Neural cell (in vitro differentiated cells): Measurements from ENCODE around the gene PFDN6. TPM values are rescaled to one million over a fixed set of nuclear protein-coding genes. Genes with fewer than 3 reads are reported as not detected.
A peak's percentile ranks its signal among the peaks of the same experiment; 100 is the strongest.

Experiments used
- H2AFZ ChIP-seq: fragments of 200-600, 300-800 bp; sonication (generic), shearing (Covaris generic); 2 replicates; pipeline ENCODE4 v1.6.0; 2014; ENCODE audit warnings: low read depth, mild to moderate bottlenecking, antibody characterized with exemption, low read length, moderate library complexity
- H3F3A ChIP-seq: fragments of 200-600 bp; shearing (Covaris generic); 2 replicates; pipeline ENCODE4 v1.6.1; 2016; ENCODE audit warnings: mild to moderate bottlenecking, moderate library complexity, mixed read lengths, antibody characterized with exemption, low read length; ENCODE audit not compliant: insufficient read depth, poor library complexity, severe bottlenecking
- H3K27ac ChIP-seq: fragments of 200-600, 300-800 bp; sonication (generic), shearing (Covaris generic); 2 replicates; pipeline ENCODE4 v1.5.1; 2014; ENCODE audit warnings: mild to moderate bottlenecking, low read length, moderate library complexity
- H3K27me3 ChIP-seq: fragments of 300-800, 200-600 bp; sonication (generic), shearing (Covaris generic); 2 replicates; pipeline ENCODE4 v1.6.0; 2014; ENCODE audit warnings: mild to moderate bottlenecking, low read depth, low read length, moderate library complexity; ENCODE audit not compliant: insufficient read depth
- H3K36me3 ChIP-seq: fragments of 300-800, 200-600 bp; sonication (generic), shearing (Covaris generic); 2 replicates; pipeline ENCODE4 v1.5.1; 2014; ENCODE audit warnings: mild to moderate bottlenecking, antibody characterized with exemption, low read length, moderate library complexity; ENCODE audit not compliant: insufficient read depth
- H3K4me2 ChIP-seq: fragments of 300-800, 200-600 bp; sonication (generic), shearing (Covaris generic); 2 replicates; pipeline ENCODE4 v1.6.0; 2014; ENCODE audit warnings: mild to moderate bottlenecking, low read length
- H3K4me3 ChIP-seq: fragments of 300-800, 200-600 bp; sonication (generic), shearing (Covaris generic); 2 replicates; pipeline ENCODE4 v1.5.1; 2014; ENCODE audit warnings: mild to moderate bottlenecking, low read length, moderate library complexity
- H3K79me2 ChIP-seq: fragments of 200-600 bp; shearing (Covaris generic); replicated peaks from 2 replicates; pipeline ENCODE4 v1.6.0; 2014; ENCODE audit warnings: mild to moderate bottlenecking, low read length, moderate library complexity; ENCODE audit not compliant: insufficient read depth
- H3K9ac ChIP-seq: fragments of 300-800, 200-600 bp; sonication (generic), shearing (Covaris generic); 2 replicates; pipeline ENCODE4 v1.6.1; 2016; ENCODE audit warnings: mild to moderate bottlenecking, low read length, mixed read lengths
- H3K9me2 ChIP-seq: fragments of 200-600 bp; shearing (Covaris generic); 2 replicates; pipeline ENCODE4 v1.6.1; 2016; ENCODE audit warnings: mild to moderate bottlenecking, low read length, mixed read lengths; ENCODE audit not compliant: insufficient read depth
- H3K9me3 ChIP-seq: fragments of 200-600, 300-800 bp; sonication (generic), shearing (Covaris generic); 2 replicates; pipeline ENCODE4 v1.6.1; 2016; ENCODE audit warnings: mild to moderate bottlenecking, mixed run types, low read length, moderate library complexity, mixed read lengths
- H4K20me1 ChIP-seq: fragments of 200-600 bp; shearing (Covaris generic); 2 replicates; pipeline ENCODE4 v1.6.1; 2016; ENCODE audit warnings: mild to moderate bottlenecking, mixed run types; ENCODE audit not compliant: insufficient read depth
- EP300 ChIP-seq: fragments of 450-650 bp; conservative IDR thresholded peaks from 2 replicates; pipeline ENCODE4 v1.6.1; 2014; ENCODE audit warnings: antibody characterized with exemption, mild to moderate bottlenecking, moderate library complexity; ENCODE audit not compliant: poor library complexity, severe bottlenecking
- EZH2 ChIP-seq: fragments of 200-600, 300-800 bp; shearing (Covaris generic), sonication (generic); IDR thresholded peaks from 2 replicates; pipeline ENCODE4 v1.6.1; 2014; ENCODE audit warnings: antibody characterized with exemption, low read length, borderline replicate concordance, mild to moderate bottlenecking; ENCODE audit not compliant: insufficient read depth, poor library complexity, severe bottlenecking
- MXI1 ChIP-seq: fragments of 450-650 bp; conservative IDR thresholded peaks from 2 replicates; pipeline ENCODE4 v1.6.1; 2014; ENCODE audit warnings: antibody characterized with exemption, mild to moderate bottlenecking; ENCODE audit not compliant: poor library complexity, severe bottlenecking
- POLR2AphosphoS5 ChIP-seq: IDR thresholded peaks from 2 replicates; pipeline ENCODE4 v1.6.1; 2012
- RAD21 ChIP-seq: fragments of 450-650 bp; conservative IDR thresholded peaks from 2 replicates; pipeline ENCODE4 v1.6.1; 2014; ENCODE audit warnings: antibody characterized with exemption, mild to moderate bottlenecking, moderate library complexity
- REST ChIP-seq: IDR thresholded peaks from 2 replicates; pipeline ENCODE4 v1.6.1; 2012; ENCODE audit warnings: borderline replicate concordance
- SMC3 ChIP-seq: fragments of 450-650 bp; conservative IDR thresholded peaks from 2 replicates; pipeline ENCODE4 v1.6.1; 2014; ENCODE audit warnings: antibody characterized with exemption, mild to moderate bottlenecking, moderate library complexity; ENCODE audit not compliant: poor library complexity
- TAF1 ChIP-seq: IDR thresholded peaks from 2 replicates; pipeline ENCODE4 v1.6.1; 2012; ENCODE audit warnings: low read depth
- polyA plus RNA-seq: library from polyadenylated mRNA; depleted of rRNA; stranded (reverse); fragments of >200 nt; gene quantifications from 2 replicates; pipeline ENCODE4 v1.2.3, GENCODE V29; 2014
- TF ChIP-seq, protein P1 (sequence below): fragments of 450-650 bp; IDR thresholded peaks from 2 replicates; pipeline ENCODE4 v1.5.1; 2014; ENCODE audit warnings: antibody characterized with exemption, mild to moderate bottlenecking, moderate library complexity; ENCODE audit not compliant: poor library complexity, severe bottlenecking

The PFDN6 gene
- polyA plus RNA-seq, 1 donor from 2014 or later, result 109 TPM

DNA sequence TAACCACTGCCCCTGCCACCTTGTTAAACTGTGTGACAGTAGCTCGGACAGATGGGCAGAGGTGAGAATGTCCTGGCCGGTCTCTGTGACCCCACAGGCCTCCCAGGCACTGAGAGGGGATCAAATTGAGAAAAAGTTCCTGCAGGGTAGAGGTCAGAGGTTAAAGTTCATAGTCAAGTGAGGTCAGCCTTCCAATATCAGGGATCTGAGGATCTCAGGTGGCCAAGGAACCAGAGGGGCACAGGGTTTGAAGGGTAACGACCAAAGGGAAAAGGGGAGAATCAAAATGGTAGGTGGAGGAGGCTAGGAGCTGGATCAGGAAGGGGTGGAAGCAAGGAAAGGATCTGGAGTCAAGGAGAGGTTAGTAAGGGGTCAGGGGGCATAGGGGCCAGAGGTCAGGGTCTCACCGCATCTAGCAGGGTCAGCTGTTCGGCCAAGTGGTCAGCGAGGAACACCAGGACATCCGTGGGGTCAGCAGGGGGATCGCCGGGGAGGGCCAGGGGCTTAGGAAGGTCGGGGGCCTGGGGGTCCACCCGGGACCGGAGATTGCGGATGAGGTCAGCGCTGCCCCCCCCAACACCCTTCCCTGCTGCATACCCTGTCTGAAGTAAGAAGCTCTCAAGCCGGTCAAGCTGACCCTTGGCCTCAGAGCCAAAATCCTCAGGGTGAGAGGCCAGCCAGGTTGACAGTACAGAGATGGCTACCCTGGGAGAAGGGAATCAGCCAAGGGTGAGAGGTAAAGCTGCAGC is 6.4 kb downstream of the PFDN6 start:
- Histone ChIP-seq H3K4me3 (no peak overlapping the region), H3K27me3 (no peaks in the 10 kb centered on the region), H3K9ac (no peak overlapping the region), H3K9me2 (no peaks in the 10 kb centered on the region), H3K4me2 (no peak overlapping the region), H3K9me3 (no peaks in the 10 kb centered on the region), H3F3A (no peaks in the 10 kb centered on the region), H3K36me3 (no peaks in the 10 kb centered on the region), H3K27ac (no peak overlapping the region), H3K79me2 (peaks cover 2% of the 10 kb centered on the region), H4K20me1 (no peaks in the 10 kb centered on the region), H2AFZ (no peak overlapping the region)
- TF ChIP-seq TAF1 (no peak), EZH2 (no peak), POLR2AphosphoS5 (no peak), REST (no peak), EP300 (no peak)

- Histone ChIP-seq H3K27me3 (no peaks in the 10 kb centered on the region), H3K4me3 (peak overlapping the region; percentile 91), H3K9me3 (no peaks in the 10 kb centered on the region), H3K4me2 (no peak overlapping the region), H2AFZ (no peak overlapping the region), H3K9ac (no peak overlapping the region), H3K9me2 (no peaks in the 10 kb centered on the region), H3F3A (no peaks in the 10 kb centered on the region), H3K79me2 (peaks cover 11% of the 10 kb centered on the region), H3K27ac (no peak overlapping the region), H4K20me1 (no peaks in the 10 kb centered on the region), H3K36me3 (no peaks in the 10 kb centered on the region)
- no peak for TF ChIP-seq EZH2
- no peak for TF ChIP-seq POLR2AphosphoS5
- no peak for TF ChIP-seq TAF1
- TF ChIP-seq EP300, result no peak
- no peak for TF ChIP-seq MXI1
- TF ChIP-seq REST, result no peak
- TF ChIP-seq, protein P1, sequence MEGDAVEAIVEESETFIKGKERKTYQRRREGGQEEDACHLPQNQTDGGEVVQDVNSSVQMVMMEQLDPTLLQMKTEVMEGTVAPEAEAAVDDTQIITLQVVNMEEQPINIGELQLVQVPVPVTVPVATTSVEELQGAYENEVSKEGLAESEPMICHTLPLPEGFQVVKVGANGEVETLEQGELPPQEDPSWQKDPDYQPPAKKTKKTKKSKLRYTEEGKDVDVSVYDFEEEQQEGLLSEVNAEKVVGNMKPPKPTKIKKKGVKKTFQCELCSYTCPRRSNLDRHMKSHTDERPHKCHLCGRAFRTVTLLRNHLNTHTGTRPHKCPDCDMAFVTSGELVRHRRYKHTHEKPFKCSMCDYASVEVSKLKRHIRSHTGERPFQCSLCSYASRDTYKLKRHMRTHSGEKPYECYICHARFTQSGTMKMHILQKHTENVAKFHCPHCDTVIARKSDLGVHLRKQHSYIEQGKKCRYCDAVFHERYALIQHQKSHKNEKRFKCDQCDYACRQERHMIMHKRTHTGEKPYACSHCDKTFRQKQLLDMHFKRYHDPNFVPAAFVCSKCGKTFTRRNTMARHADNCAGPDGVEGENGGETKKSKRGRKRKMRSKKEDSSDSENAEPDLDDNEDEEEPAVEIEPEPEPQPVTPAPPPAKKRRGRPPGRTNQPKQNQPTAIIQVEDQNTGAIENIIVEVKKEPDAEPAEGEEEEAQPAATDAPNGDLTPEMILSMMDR, result no peak
- TF ChIP-seq SMC3, result no peak
- TF ChIP-seq RAD21, result no peak
Observed at GRCh38 chr6:33296797-33297405, 7.5 kb downstream of the PFDN6 start.
